Activated T-cell treated with anti-CD3 and anti-CD28 coated beads, Interleukin-2, amount 50 U/mL, for 4 hours (primary cell): ENCODE data around the gene NOSTRIN. TPM values are rescaled to one million over a fixed set of nuclear protein-coding genes. Genes with fewer than 3 reads are reported as not detected.

Source experiments
- ATAC-seq, 2 donors: fragments of 200-7000 bp; cut with Tn5 transposase; one replicate each; pipeline ENCODE4 v1.10.0; 2021
- DNase-seq: peaks from one replicate; pipeline ENCODE4 v3.0.0-alpha.2; 2020
- H3K27me3 Mint-ChIP-seq: one replicate; pipeline ENCODE4 v1.8.0; 2021; ENCODE audit warnings: low read depth, mixed read lengths
- H3K36me3 Mint-ChIP-seq: one replicate; pipeline ENCODE4 v1.8.0; 2022; ENCODE audit warnings: mixed read lengths; ENCODE audit not compliant: insufficient read depth
- H3K4me1 Mint-ChIP-seq: one replicate; pipeline ENCODE4 v1.8.0; 2021; ENCODE audit warnings: low read depth, mixed read lengths
- H3K4me3 Mint-ChIP-seq: one replicate; pipeline ENCODE4 v1.8.0; 2021; ENCODE audit warnings: mild to moderate bottlenecking, moderate library complexity, mixed read lengths
- H3K9me3 Mint-ChIP-seq: one replicate; pipeline ENCODE4 v1.8.0; 2021; ENCODE audit warnings: mixed read lengths
- total RNA-seq, 3 donors: library from RNA; stranded (reverse); gene quantifications; one replicate each; pipeline ENCODE4 v1.2.1, GENCODE V29; 2021

The NOSTRIN gene
- total RNA-seq, 3 donors from 2014 or later, result 0.15 to 0.32 (median 0.22) TPM

DNA sequence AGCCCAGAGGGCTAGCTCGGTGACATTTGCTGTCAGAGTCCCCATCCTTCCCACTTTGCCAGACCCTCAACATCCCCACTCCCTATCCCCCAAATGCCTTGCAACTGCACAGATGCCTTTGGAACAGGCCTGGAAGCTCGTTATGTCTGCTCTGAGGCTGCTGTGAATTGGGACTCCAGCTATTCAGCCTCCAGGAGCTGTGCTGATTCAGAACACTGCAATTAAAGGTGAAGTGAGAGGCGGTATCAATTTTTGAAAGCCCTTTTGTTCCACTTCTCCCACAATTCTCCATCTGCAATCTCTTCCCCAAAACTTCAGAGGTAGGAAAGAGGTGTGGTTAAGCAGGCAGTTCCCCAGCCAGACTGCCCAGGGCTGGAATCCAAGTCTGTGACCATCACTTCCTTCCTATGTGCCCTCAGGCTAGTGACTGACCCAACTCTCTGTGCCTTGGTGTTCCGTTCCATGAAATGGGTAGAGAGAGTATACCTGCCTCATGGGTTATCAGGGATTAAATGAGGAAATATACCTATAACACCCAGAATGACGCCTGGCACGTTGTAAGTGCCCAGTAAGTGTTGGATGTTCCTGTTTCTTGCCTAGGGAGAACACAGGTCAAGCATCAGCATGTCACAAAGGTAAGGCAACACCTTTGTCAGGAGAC is 17.5 kb downstream of the NOSTRIN start:
- no peak for DNase-seq
- Mint-ChIP-seq H3K27me3 (no peaks in the 10 kb centered on the region), H3K9me3 (no peaks in the 10 kb centered on the region), H3K36me3 (no peaks in the 10 kb centered on the region), H3K4me3 (no peak overlapping the region), H3K4me1 (no peaks in the 10 kb centered on the region)
- no peak for ATAC-seq

DNA sequence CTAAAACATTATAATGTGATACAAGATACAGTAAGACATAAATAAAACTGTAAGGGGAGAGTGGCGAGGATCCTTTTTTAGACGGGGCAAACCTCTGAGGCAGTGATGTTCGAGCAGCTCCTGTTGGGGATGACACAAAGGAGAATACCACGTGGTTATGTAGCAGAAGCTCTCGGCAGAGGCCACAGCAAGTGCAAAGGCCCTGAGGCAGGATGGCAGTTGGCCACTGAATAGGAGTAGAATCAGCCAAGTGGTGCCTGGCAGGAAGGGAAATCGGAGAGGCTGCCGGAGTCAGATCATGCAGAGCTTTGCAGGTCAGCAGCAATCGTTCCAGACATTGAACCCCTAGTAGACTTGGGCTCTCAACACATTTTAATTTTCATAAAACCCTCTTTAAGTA is 19.1 kb downstream of the NOSTRIN start:
- H3K4me3 Mint-ChIP-seq, result no peak overlapping the region
- H3K4me1 Mint-ChIP-seq, result no peaks in the 10 kb centered on the region
- no peak for DNase-seq
- no peaks in the 10 kb centered on the region for H3K36me3 Mint-ChIP-seq
- no peaks in the 10 kb centered on the region for H3K27me3 Mint-ChIP-seq
- no peaks in the 10 kb centered on the region for H3K9me3 Mint-ChIP-seq
- ATAC-seq, result no peak

- no peaks in the 10 kb centered on the region for H3K9me3 Mint-ChIP-seq
- no peaks in the 10 kb centered on the region for H3K36me3 Mint-ChIP-seq
- H3K4me1 Mint-ChIP-seq, result no peaks in the 10 kb centered on the region
- ATAC-seq, result no peak
- DNase-seq, result no peak
- H3K27me3 Mint-ChIP-seq, result no peaks in the 10 kb centered on the region
- H3K4me3 Mint-ChIP-seq, result no peak overlapping the region
Measured at GRCh38 chr2:168821992-168822391, 19.6 kb downstream of the NOSTRIN start.

GRCh38 chr2:168825126-168825525 is 22.7 kb downstream of the NOSTRIN start:
- Mint-ChIP-seq H3K36me3 (no peaks in the 10 kb centered on the region), H3K27me3 (no peaks in the 10 kb centered on the region), H3K9me3 (no peaks in the 10 kb centered on the region), H3K4me3 (no peak overlapping the region), H3K4me1 (no peaks in the 10 kb centered on the region)
- DNase-seq (no peak), ATAC-seq (no peak)

DNA sequence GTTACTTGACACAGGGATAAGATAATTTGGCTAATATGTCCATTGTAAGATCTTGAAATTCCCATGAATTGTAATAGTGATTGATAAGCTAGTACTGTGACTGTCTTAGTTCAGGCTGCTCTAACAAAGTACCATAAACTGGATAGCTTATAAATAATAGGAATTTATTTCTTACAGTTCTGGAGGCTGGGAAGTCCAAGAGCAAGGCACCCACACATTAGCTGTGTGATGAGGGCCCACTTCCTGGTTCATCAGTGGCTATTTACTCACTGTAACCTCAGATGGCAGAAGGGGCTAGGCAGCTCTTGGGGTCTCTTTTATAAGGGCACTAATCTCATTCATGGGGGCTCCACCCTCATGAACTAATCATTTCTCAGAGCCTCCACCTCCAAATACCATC is 28.5 kb downstream of the NOSTRIN start:
- Mint-ChIP-seq H3K4me3 (no peak overlapping the region), H3K4me1 (no peaks in the 10 kb centered on the region), H3K27me3 (no peaks in the 10 kb centered on the region), H3K9me3 (no peaks in the 10 kb centered on the region), H3K36me3 (no peaks in the 10 kb centered on the region)
- ATAC-seq, result no peak
- DNase-seq, result no peak

DNA sequence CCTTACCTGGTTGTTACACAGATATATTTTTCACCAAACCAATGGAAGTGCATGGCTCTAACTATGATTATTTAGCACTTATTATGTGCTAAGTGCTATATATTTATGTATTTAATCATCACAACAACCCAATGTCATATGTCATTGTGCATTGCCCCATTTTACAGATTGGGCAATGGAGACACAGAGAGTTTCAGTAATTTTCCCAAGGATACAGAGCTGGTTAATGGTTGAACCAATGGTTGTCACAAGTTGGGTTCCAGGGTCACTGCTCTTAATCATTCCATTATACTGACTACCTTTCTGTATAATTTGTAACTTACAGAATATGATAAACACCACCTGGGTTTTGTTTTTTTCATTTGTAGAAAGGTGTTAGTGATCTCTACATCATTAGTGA is 29.2 kb downstream of the NOSTRIN start:
- no peaks in the 10 kb centered on the region for H3K9me3 Mint-ChIP-seq
- no peaks in the 10 kb centered on the region for H3K27me3 Mint-ChIP-seq

DNA sequence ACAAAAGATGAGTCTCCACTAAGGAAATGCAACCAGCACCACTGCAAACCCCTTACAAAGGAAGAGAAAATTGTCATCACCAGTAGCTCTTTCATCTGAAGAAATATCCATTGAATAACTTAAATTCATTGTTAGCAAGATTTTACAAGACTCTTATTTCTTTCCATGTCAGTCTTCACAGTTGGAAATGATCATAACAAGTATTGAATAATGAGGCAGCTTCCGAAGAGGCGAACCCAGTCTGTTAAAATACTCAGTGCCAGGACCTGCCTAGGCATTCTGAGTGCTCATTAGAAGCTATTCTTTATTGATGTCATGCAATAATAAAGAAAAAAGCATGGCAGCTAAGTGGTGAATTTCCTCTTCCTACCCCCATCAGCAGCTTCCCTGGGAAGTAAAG is 33.5 kb downstream of the NOSTRIN start:
- no peaks in the 10 kb centered on the region for H3K36me3 Mint-ChIP-seq
- H3K9me3 Mint-ChIP-seq, result no peaks in the 10 kb centered on the region
- H3K4me3 Mint-ChIP-seq, result no peak overlapping the region
- H3K4me1 Mint-ChIP-seq, result no peaks in the 10 kb centered on the region
- H3K27me3 Mint-ChIP-seq, result no peaks in the 10 kb centered on the region
- ATAC-seq (no peak), DNase-seq (no peak)

More for the DNA sequence above, 29.2 kb downstream of the NOSTRIN start:
- DNase-seq (no peak), ATAC-seq (no peak)
- no peaks in the 10 kb centered on the region for H3K4me1 Mint-ChIP-seq
- H3K4me3 Mint-ChIP-seq, result no peak overlapping the region
- no peaks in the 10 kb centered on the region for H3K36me3 Mint-ChIP-seq

GRCh38 chr2:168841445-168841844 is 39.0 kb downstream of the NOSTRIN start:
- H3K4me1 Mint-ChIP-seq, result no peaks in the 10 kb centered on the region
- H3K36me3 Mint-ChIP-seq, result no peaks in the 10 kb centered on the region
- DNase-seq (no peak), ATAC-seq (no peak)
- H3K27me3 Mint-ChIP-seq, result no peaks in the 10 kb centered on the region
- H3K4me3 Mint-ChIP-seq, result no peak overlapping the region
- no peaks in the 10 kb centered on the region for H3K9me3 Mint-ChIP-seq

- Mint-ChIP-seq H3K9me3 (no peaks in the 10 kb centered on the region), H3K4me3 (no peak overlapping the region), H3K36me3 (no peaks in the 10 kb centered on the region), H3K27me3 (no peaks in the 10 kb centered on the region), H3K4me1 (no peaks in the 10 kb centered on the region)
- no peak for DNase-seq
- no peak for ATAC-seq
Measured at GRCh38 chr2:168843253-168843652, 40.8 kb downstream of the NOSTRIN start.

- no peak overlapping the region for H3K4me3 Mint-ChIP-seq
- no peaks in the 10 kb centered on the region for H3K9me3 Mint-ChIP-seq
- ATAC-seq, result no peak
- no peaks in the 10 kb centered on the region for H3K36me3 Mint-ChIP-seq
- no peaks in the 10 kb centered on the region for H3K4me1 Mint-ChIP-seq
- DNase-seq, result no peak
- no peaks in the 10 kb centered on the region for H3K27me3 Mint-ChIP-seq
Measured at GRCh38 chr2:168848225-168848624, 45.8 kb downstream of the NOSTRIN start.

GRCh38 chr2:168849610-168850009 is 47.2 kb downstream of the NOSTRIN start:
- Mint-ChIP-seq H3K27me3 (no peaks in the 10 kb centered on the region), H3K4me1 (no peaks in the 10 kb centered on the region), H3K4me3 (no peak overlapping the region), H3K36me3 (no peaks in the 10 kb centered on the region), H3K9me3 (no peaks in the 10 kb centered on the region)
- DNase-seq (no peak), ATAC-seq (no peak)

GRCh38 chr2:168850846-168851245 is 48.4 kb downstream of the NOSTRIN start:
- no peak overlapping the region for H3K4me3 Mint-ChIP-seq
- ATAC-seq, result no peak
- no peaks in the 10 kb centered on the region for H3K36me3 Mint-ChIP-seq

GRCh38 chr2:168851674-168852320 is 49.4 kb downstream of the NOSTRIN start:
- no peak overlapping the region for H3K4me3 Mint-ChIP-seq

More at GRCh38 chr2:168850846-168851245, 48.4 kb downstream of the NOSTRIN start:
- no peak for DNase-seq
- no peaks in the 10 kb centered on the region for H3K9me3 Mint-ChIP-seq
- H3K4me1 Mint-ChIP-seq, result no peaks in the 10 kb centered on the region
- no peaks in the 10 kb centered on the region for H3K27me3 Mint-ChIP-seq

GRCh38 chr2:168852481-168852880 is 50.0 kb downstream of the NOSTRIN start:
- ATAC-seq (no peak), DNase-seq (no peak)
- no peaks in the 10 kb centered on the region for H3K9me3 Mint-ChIP-seq
- H3K4me1 Mint-ChIP-seq, result no peaks in the 10 kb centered on the region
- H3K36me3 Mint-ChIP-seq, result no peaks in the 10 kb centered on the region
- no peaks in the 10 kb centered on the region for H3K27me3 Mint-ChIP-seq
- H3K4me3 Mint-ChIP-seq, result no peak overlapping the region

More at GRCh38 chr2:168851674-168852320, 49.4 kb downstream of the NOSTRIN start:
- H3K9me3 Mint-ChIP-seq, result no peaks in the 10 kb centered on the region
- H3K4me1 Mint-ChIP-seq, result no peaks in the 10 kb centered on the region
- DNase-seq (no peak), ATAC-seq (no peak)
- no peaks in the 10 kb centered on the region for H3K36me3 Mint-ChIP-seq
- no peaks in the 10 kb centered on the region for H3K27me3 Mint-ChIP-seq

DNA sequence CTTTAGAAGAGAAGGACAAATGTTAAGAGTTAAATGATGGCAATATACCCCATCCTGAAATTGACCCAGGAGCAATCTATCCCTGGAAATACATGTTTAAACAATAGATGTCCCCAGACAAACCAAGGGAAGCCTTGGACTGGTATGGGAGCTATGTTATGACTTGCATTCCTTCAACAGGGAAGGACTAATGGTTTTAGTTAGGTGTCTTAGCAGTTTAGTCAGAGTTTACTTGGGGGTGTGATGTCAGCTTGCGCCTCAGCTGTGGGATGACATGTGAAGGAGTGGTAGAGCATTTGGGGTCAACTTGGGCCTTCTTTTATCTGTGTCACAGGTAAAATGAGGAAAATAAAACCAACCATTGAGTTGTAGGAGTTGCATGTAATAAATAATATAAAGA is 51.0 kb downstream of the NOSTRIN start:
- Mint-ChIP-seq H3K9me3 (no peaks in the 10 kb centered on the region), H3K4me1 (no peaks in the 10 kb centered on the region), H3K36me3 (no peaks in the 10 kb centered on the region), H3K27me3 (no peaks in the 10 kb centered on the region), H3K4me3 (no peak overlapping the region)
- DNase-seq, result no peak
- no peak for ATAC-seq
